GM06990 (cell line): ENCODE results near the gene RFTN2.
"Not testable (repeated sequence)": the region's sequence is repeated elsewhere in the genome, so short reads cannot be mapped to it uniquely, and the experiment has no call there.

Experiments
- DNase-seq: peaks from one replicate; pipeline ENCODE4 v3.0.0-alpha.2; 2011; ENCODE audit not compliant: insufficient read length; ENCODE audit errors: extremely low read depth
- H3K27me3 ChIP-seq: replicated peaks from 2 replicates; pipeline ENCODE4 v1.6.0; 2011; ENCODE audit warnings: low read length; ENCODE audit not compliant: control insufficient read depth, insufficient read depth
- H3K36me3 ChIP-seq: 2 replicates; pipeline ENCODE4 v1.5.1; 2011; ENCODE audit warnings: low read length; ENCODE audit not compliant: control insufficient read depth, insufficient read depth
- H3K4me3 ChIP-seq: replicated peaks from 2 replicates; pipeline ENCODE4 v1.5.1; 2011; ENCODE audit warnings: low read depth, mild to moderate bottlenecking, control low read depth, low read length
- TF ChIP-seq, protein P1 (sequence below): IDR thresholded peaks from 2 replicates; pipeline ENCODE4 v1.5.1; 2011; ENCODE audit warnings: low read length, control low read depth, mild to moderate bottlenecking, inconsistent platforms; ENCODE audit not compliant: insufficient read depth, poor library complexity, severe bottlenecking

RFTN2 gene

DNA sequence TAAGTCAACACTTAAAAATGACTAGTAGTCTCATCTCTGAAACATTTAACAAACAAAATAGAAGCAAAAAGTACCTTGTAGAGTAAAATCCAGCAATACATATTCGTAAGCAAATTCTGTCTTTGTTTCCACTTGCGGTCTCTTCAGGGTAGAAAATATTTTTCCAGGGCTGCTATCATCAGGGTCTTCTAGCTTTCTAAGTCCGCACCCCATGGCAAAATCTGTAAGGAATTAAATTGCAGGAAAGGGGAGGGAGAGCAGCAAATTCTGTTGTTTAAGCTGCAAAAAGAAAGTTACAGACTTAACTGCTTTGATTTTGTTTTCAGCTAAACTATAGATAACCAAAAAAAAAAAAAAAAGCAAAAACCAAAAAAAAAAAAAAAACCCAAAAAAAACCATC is at the start of gene RFTN2:
Gene RFTN2 (minus strand): TSS at position 342 of the 400 bp plus-strand sequence. CDS start 129 bp downstream, at position 213.
- Histone ChIP-seq H3K4me3 (no peak within 1 kb of the TSS), H3K27me3 (no peaks in the 10 kb centered on the region), H3K36me3 (no peaks in the 10 kb centered on the region)
- TF ChIP-seq, protein P1, sequence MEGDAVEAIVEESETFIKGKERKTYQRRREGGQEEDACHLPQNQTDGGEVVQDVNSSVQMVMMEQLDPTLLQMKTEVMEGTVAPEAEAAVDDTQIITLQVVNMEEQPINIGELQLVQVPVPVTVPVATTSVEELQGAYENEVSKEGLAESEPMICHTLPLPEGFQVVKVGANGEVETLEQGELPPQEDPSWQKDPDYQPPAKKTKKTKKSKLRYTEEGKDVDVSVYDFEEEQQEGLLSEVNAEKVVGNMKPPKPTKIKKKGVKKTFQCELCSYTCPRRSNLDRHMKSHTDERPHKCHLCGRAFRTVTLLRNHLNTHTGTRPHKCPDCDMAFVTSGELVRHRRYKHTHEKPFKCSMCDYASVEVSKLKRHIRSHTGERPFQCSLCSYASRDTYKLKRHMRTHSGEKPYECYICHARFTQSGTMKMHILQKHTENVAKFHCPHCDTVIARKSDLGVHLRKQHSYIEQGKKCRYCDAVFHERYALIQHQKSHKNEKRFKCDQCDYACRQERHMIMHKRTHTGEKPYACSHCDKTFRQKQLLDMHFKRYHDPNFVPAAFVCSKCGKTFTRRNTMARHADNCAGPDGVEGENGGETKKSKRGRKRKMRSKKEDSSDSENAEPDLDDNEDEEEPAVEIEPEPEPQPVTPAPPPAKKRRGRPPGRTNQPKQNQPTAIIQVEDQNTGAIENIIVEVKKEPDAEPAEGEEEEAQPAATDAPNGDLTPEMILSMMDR, result no peak
- DNase-seq, result no peak

- H3K36me3 ChIP-seq, result no peaks in the 10 kb centered on the region
- TF ChIP-seq, protein P1, result no peak
- no peak overlapping the region for H3K4me3 ChIP-seq
- no peak for DNase-seq
- no peaks in the 10 kb centered on the region for H3K27me3 ChIP-seq
These were observed 42.5 kb upstream of the RFTN2 start for GRCh38 chr2:197717863-197718262.

DNA sequence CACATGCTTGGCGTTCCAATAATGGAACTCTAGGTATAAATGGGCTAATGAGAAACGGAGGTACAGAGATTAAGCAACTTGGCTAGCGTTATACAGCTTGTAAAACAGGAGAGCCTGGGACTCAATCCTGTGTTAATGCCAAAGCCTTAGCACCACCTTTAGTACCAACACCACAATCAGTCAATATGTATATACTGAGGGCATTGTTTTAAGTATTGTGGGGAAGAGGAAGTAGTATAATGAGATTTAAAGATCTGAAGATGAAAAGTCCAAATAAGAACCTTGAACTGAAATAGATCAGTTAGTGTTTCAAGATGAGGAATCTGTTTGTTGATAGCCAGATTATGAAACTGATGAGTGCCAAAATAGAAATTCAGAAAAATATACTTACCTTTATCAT is 37.9 kb upstream of the RFTN2 start:
- no peaks in the 10 kb centered on the region; the same call in 1 of the 2 replicates for H3K36me3 ChIP-seq
- no peaks in the 10 kb centered on the region for H3K27me3 ChIP-seq
- TF ChIP-seq, protein P1, result no peak
- H3K4me3 ChIP-seq, result no peak overlapping the region
- no peak for DNase-seq

DNA sequence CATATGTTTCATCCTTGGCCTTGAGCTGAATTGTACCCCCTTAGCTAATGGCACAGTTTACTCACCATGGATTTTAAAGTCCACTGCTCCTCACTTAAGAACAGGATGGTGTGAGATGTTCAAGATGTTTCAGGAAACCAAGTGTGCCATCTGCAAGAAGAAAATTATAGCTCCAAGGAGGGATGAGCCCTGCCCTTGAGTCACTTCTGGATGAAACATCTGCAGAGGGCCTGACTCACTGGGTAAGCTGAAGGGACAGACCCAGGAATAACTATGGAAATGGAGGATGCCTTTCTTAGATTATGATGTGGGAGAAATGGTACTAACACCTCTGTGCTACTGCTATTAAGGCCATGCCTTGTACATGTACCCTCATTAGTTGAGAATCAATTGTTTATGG is 36.2 kb upstream of the RFTN2 start:
- Histone ChIP-seq H3K4me3 (no peak overlapping the region), H3K36me3 (no peaks in the 10 kb centered on the region; the same call in 1 of the 2 replicates), H3K27me3 (no peaks in the 10 kb centered on the region)
- TF ChIP-seq, protein P1, result no peak
- DNase-seq, result no peak

GRCh38 chr2:197710424-197711042 is 35.1 kb upstream of the RFTN2 start:
- peak; percentile 56 for DNase-seq
- TF ChIP-seq, protein P1, result no peak
- Histone ChIP-seq H3K36me3 (no peaks in the 10 kb centered on the region; the same call in 1 of the 2 replicates), H3K4me3 (no peak overlapping the region), H3K27me3 (no peaks in the 10 kb centered on the region)

DNA sequence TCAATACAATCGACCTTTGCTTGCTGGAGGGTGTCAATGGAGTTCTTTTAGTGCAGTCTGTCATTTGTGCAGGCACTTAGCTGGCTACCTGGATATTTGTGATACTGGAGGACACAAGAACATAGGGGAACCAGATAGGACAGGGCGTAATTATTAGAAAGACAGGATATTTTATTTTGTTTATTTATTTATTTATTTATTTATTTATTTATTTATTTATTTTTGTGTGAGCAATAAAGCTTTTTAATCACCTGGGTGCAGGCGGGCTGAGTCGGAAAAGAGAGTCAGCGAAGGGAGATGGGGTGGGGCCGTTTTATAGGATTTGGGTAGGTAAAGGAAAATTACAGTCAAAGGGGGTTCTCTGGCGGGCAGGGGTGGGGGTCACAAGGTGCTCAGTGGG is 33.8 kb upstream of the RFTN2 start:
- not testable (repeated sequence) for H3K4me3 ChIP-seq, H3K36me3 ChIP-seq, H3K27me3 ChIP-seq, DNase-seq
